Measurements from ENCODE around the gene NLE1. TPM values are rescaled to one million over a fixed set of nuclear protein-coding genes. Genes with fewer than 3 reads are reported as not detected.

NLE1 gene
- total RNA-seq, 1 experiment from 2014 or later = 23.3 TPM

- H3K36me3 ChIP-seq (ENCODE audit: insufficient read depth, low read length, poor library complexity, severe bottlenecking) = no peaks in the 10 kb centered on the region
- ChIA-PET POLR2A (ENCODE audit: low non-redundant PET) (no interaction called here), CTCF (no interaction called here)
- DNase-seq (ENCODE audit: low spot score) = no peak
- intact Hi-C loops (cut with micrococcal nuclease; ENCODE audit: unreplicated experiment) = loop anchor here (2.0 to 5.0 kb wide), 2 partner anchors 367 to 575 kb away; no protein-coding TSS in a partner anchor
- H3K27me3 ChIP-seq (replicated peaks; ENCODE audit: insufficient read depth, low read depth, low read length, poor library complexity) = no peaks in the 10 kb centered on the region
- H3K27ac ChIP-seq (ENCODE audit: low read depth, low read length, poor library complexity, severe bottlenecking) = no peak overlapping the region
- TF ChIP-seq, protein P1, sequence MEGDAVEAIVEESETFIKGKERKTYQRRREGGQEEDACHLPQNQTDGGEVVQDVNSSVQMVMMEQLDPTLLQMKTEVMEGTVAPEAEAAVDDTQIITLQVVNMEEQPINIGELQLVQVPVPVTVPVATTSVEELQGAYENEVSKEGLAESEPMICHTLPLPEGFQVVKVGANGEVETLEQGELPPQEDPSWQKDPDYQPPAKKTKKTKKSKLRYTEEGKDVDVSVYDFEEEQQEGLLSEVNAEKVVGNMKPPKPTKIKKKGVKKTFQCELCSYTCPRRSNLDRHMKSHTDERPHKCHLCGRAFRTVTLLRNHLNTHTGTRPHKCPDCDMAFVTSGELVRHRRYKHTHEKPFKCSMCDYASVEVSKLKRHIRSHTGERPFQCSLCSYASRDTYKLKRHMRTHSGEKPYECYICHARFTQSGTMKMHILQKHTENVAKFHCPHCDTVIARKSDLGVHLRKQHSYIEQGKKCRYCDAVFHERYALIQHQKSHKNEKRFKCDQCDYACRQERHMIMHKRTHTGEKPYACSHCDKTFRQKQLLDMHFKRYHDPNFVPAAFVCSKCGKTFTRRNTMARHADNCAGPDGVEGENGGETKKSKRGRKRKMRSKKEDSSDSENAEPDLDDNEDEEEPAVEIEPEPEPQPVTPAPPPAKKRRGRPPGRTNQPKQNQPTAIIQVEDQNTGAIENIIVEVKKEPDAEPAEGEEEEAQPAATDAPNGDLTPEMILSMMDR (conservative IDR thresholded peaks at IDR 0.05; ENCODE audit: low read depth, low read length) = no peak
- TF ChIP-seq EZH2 (IDR thresholded peaks at IDR 0.05; ENCODE audit: borderline replicate concordance, low read depth, low read length, poor library complexity, severe bottlenecking) = no peak
- H3K9me3 ChIP-seq (ENCODE audit: low read depth, low read length, poor library complexity, severe bottlenecking) = no peaks in the 10 kb centered on the region
- no peaks in the 10 kb centered on the region for H3K4me1 ChIP-seq (ENCODE audit: insufficient read depth, low read length, poor library complexity, severe bottlenecking)
- no peak overlapping the region for H3K4me3 ChIP-seq (ENCODE audit: low read depth, low read length, poor library complexity, severe bottlenecking)
- BruUV-seq (replicated peaks) = no TSS peak
These were observed 29.7 kb upstream of the NLE1 start for GRCh38 chr17:35171834-35172233.

GRCh38 chr17:35170968-35171771 is 29.1 kb upstream of the NLE1 start:
- ChIA-PET POLR2A (ENCODE audit: low non-redundant PET) (no interaction called here), CTCF (no interaction called here)
- H3K36me3 ChIP-seq (ENCODE audit: insufficient read depth, low read length, poor library complexity, severe bottlenecking) = no peaks in the 10 kb centered on the region
- H3K27ac ChIP-seq (ENCODE audit: low read depth, low read length, poor library complexity, severe bottlenecking) = no peak overlapping the region
- DNase-seq (ENCODE audit: low spot score) = peak; percentile 37
- no peaks in the 10 kb centered on the region for H3K9me3 ChIP-seq (ENCODE audit: low read depth, low read length, poor library complexity, severe bottlenecking)
- H3K4me3 ChIP-seq (ENCODE audit: low read depth, low read length, poor library complexity, severe bottlenecking) = no peak overlapping the region
- no peaks in the 10 kb centered on the region for H3K4me1 ChIP-seq (ENCODE audit: insufficient read depth, low read length, poor library complexity, severe bottlenecking)
- TF ChIP-seq, protein P1 (conservative IDR thresholded peaks at IDR 0.05; ENCODE audit: low read depth, low read length) = peak; percentile 36; the same call in 1 of the 2 replicates
- no peak for TF ChIP-seq EZH2 (IDR thresholded peaks at IDR 0.05; ENCODE audit: borderline replicate concordance, low read depth, low read length, poor library complexity, severe bottlenecking)
- H3K27me3 ChIP-seq (replicated peaks; ENCODE audit: insufficient read depth, low read depth, low read length, poor library complexity) = no peaks in the 10 kb centered on the region
- intact Hi-C loops (cut with micrococcal nuclease; ENCODE audit: unreplicated experiment) = loop anchor here (2.0 to 5.0 kb wide), 2 partner anchors 368 to 576 kb away; no protein-coding TSS in a partner anchor
- no TSS peak for BruUV-seq (replicated peaks)

GRCh38 chr17:35169835-35170363 is 27.8 kb upstream of the NLE1 start:
- Histone ChIP-seq H3K9me3 (ENCODE audit: low read depth, low read length, poor library complexity, severe bottlenecking) (no peaks in the 10 kb centered on the region), H3K27ac (ENCODE audit: low read depth, low read length, poor library complexity, severe bottlenecking) (no peak overlapping the region), H3K4me1 (ENCODE audit: insufficient read depth, low read length, poor library complexity, severe bottlenecking) (no peaks in the 10 kb centered on the region), H3K36me3 (ENCODE audit: insufficient read depth, low read length, poor library complexity, severe bottlenecking) (no peaks in the 10 kb centered on the region), H3K27me3 (replicated peaks; ENCODE audit: insufficient read depth, low read depth, low read length, poor library complexity) (no peaks in the 10 kb centered on the region), H3K4me3 (ENCODE audit: low read depth, low read length, poor library complexity, severe bottlenecking) (no peak overlapping the region)
- TF ChIP-seq, protein P1 (conservative IDR thresholded peaks at IDR 0.05; ENCODE audit: low read depth, low read length) = no peak
- TF ChIP-seq EZH2 (IDR thresholded peaks at IDR 0.05; ENCODE audit: borderline replicate concordance, low read depth, low read length, poor library complexity, severe bottlenecking) = no peak
- POLR2A ChIA-PET (ENCODE audit: low non-redundant PET) = no interaction called here
- DNase-seq (ENCODE audit: low spot score) = no peak
- intact Hi-C loops (cut with micrococcal nuclease; ENCODE audit: unreplicated experiment) = loop anchor here (2.0 to 5.0 kb wide), 2 partner anchors 369 to 577 kb away; no protein-coding TSS in a partner anchor
- BruUV-seq (replicated peaks) = no TSS peak
- CTCF ChIA-PET = no interaction called here
